Fibroblast of lung (primary cell): ENCODE measurements around the gene HNRNPF. TPM values are rescaled to one million over a fixed set of nuclear protein-coding genes. Genes with fewer than 3 reads are reported as not detected.

Source experiments
- DNase-seq, 2 donors: peaks; one replicate each; pipeline versions ENCODE4 v3.0.0 to v3.0.0-alpha.2; 2010; ENCODE audit warnings: low read depth in 2 of 2
- H2AFZ ChIP-seq: 2 replicates; pipeline ENCODE4 v1.5.1; 2012; ENCODE audit warnings: low read length, control low read depth, inconsistent platforms
- H3K27ac ChIP-seq: 2 replicates; pipeline ENCODE4 v1.5.1; 2011; ENCODE audit warnings: low read length, control low read depth; ENCODE audit not compliant: insufficient read depth
- H3K27me3 ChIP-seq: 2 replicates; pipeline ENCODE4 v1.5.1; 2011; ENCODE audit warnings: mild to moderate bottlenecking, low read length; ENCODE audit not compliant: control insufficient read depth, insufficient read depth
- H3K36me3 ChIP-seq: 2 replicates; pipeline ENCODE4 v1.5.1; 2011; ENCODE audit warnings: low read length; ENCODE audit not compliant: control insufficient read depth, insufficient read depth
- H3K4me1 ChIP-seq: 2 replicates; pipeline ENCODE4 v1.5.1; 2011; ENCODE audit warnings: low read length; ENCODE audit not compliant: control insufficient read depth, insufficient read depth; ENCODE audit errors: extremely low read depth
- H3K4me2 ChIP-seq: 2 replicates; pipeline ENCODE4 v1.5.1; 2011; ENCODE audit warnings: low read length, control low read depth; ENCODE audit not compliant: insufficient read depth; ENCODE audit errors: extremely low read depth
- H3K4me3 ChIP-seq, 4 experiments: fragments of 200-600 bp in 1 of 4; sonication (generic) in 1 of 4; replicated peaks in 1 of 4; 2 replicates each; pipeline ENCODE4 v1.5.1; 2011 to 2016; ENCODE audit warnings: low read length in 4 of 4, low read depth in 3 of 4, mild to moderate bottlenecking in 3 of 4, control low read depth in 2 of 4, inconsistent platforms in 1 of 4, mixed read lengths in 1 of 4; ENCODE audit not compliant: insufficient read depth in 1 of 4; ENCODE audit errors: control extremely low read depth in 1 of 4
- H3K79me2 ChIP-seq: 2 replicates; pipeline ENCODE4 v1.5.1; 2012; ENCODE audit warnings: mild to moderate bottlenecking, low read length, inconsistent platforms; ENCODE audit not compliant: control insufficient read depth, insufficient read depth
- H3K9ac ChIP-seq: 2 replicates; pipeline ENCODE4 v1.5.1; 2011; ENCODE audit warnings: mild to moderate bottlenecking, low read length, control low read depth; ENCODE audit not compliant: insufficient read depth
- H3K9me3 ChIP-seq: 2 replicates; pipeline ENCODE4 v1.5.1; 2012; ENCODE audit warnings: low read depth, low read length; ENCODE audit not compliant: control insufficient read depth, insufficient read depth
- H4K20me1 ChIP-seq: 2 replicates; pipeline ENCODE4 v1.5.1; 2011; ENCODE audit warnings: low read length; ENCODE audit not compliant: control insufficient read depth, insufficient read depth; ENCODE audit errors: extremely low read depth
- CTCF ChIP-seq, 2 donors: IDR thresholded peaks in 1 of 2; conservative IDR thresholded peaks in 1 of 2; 1 replicate in 1 of 2; 2 replicates in 1 of 2; pipeline ENCODE4 v1.5.1; 2011 to 2012; ENCODE audit warnings: low read length in 2 of 2, control low read depth in 1 of 2, inconsistent platforms in 1 of 2, low read depth in 1 of 2, mild to moderate bottlenecking in 1 of 2
- EZH2 ChIP-seq: IDR thresholded peaks from 2 replicates; pipeline ENCODE4 v1.5.1; 2012; ENCODE audit warnings: low read length, control low read depth, mild to moderate bottlenecking; ENCODE audit errors: missing control alignments
- polyA plus RNA-seq, 2 donors: library from polyadenylated mRNA; depleted of rRNA in 1 of 2; stranded (reverse) in 1 of 2; unstranded in 1 of 2; fragments of >200 nt; gene quantifications; 2 replicates each; pipeline ENCODE4 v1.2.1, GENCODE V29; 2011 to 2012; ENCODE audit warnings: missing spikeins in 1 of 2
- total RNA-seq: library from RNA; depleted of rRNA; stranded (reverse); fragments of >200 nt; gene quantifications from 2 replicates; pipeline ENCODE4 v1.2.1, GENCODE V29; 2014

Gene HNRNPF
- total and polyA plus RNA-seq, 2 donors (not counting 1 experiment from before 2014, with no cell fraction given), result 203 to 217 TPM

GRCh38 chr10:43403911-43404703 is 4.9 kb downstream of the HNRNPF start:
- Histone ChIP-seq H3K36me3 (peaks cover 4% of the 10 kb centered on the region), H3K9ac (no peak overlapping the region), H3K4me3 (peak overlapping the region in 1 of 4 experiments; percentile 32), H4K20me1 (peaks cover 5% of the 10 kb centered on the region), H3K27ac (no peak overlapping the region), H3K4me1 (peaks cover 10% of the 10 kb centered on the region), H3K27me3 (no peaks in the 10 kb centered on the region), H3K9me3 (no peaks in the 10 kb centered on the region), H3K4me2 (peak overlapping the region; percentile 52), H2AFZ (no peak overlapping the region), H3K79me2 (peaks cover 95% of the 10 kb centered on the region)
- no peak for TF ChIP-seq CTCF (conservative IDR thresholded peaks at IDR 0.05 in 1 of 2, IDR thresholded peaks at IDR 0.05 in 1 of 2; ENCODE audit: low read depth in 1 of 2, low read length in 2 of 2)
- no peak for DNase-seq

- H3K4me1 ChIP-seq, result peaks cover 16% of the 10 kb centered on the region
- no peak overlapping the region for H3K4me2 ChIP-seq
- no peak overlapping the region for H2AFZ ChIP-seq
- no peak overlapping the region for H3K27ac ChIP-seq
- no peak overlapping the region for H3K9ac ChIP-seq
- peaks cover 99% of the 10 kb centered on the region for H3K79me2 ChIP-seq
- peaks cover 5% of the 10 kb centered on the region for H4K20me1 ChIP-seq
- H3K9me3 ChIP-seq, result no peaks in the 10 kb centered on the region
- no peak overlapping the region for H3K4me3 ChIP-seq
- no peak for DNase-seq
- TF ChIP-seq EZH2 (no peak), CTCF (conservative IDR thresholded peaks at IDR 0.05 in 1 of 2, IDR thresholded peaks at IDR 0.05 in 1 of 2; ENCODE audit: low read depth in 1 of 2, low read length in 2 of 2) (no peak)
- peaks cover 5% of the 10 kb centered on the region for H3K36me3 ChIP-seq
- no peaks in the 10 kb centered on the region for H3K27me3 ChIP-seq
Measured at GRCh38 chr10:43402880-43403452, 6.0 kb downstream of the HNRNPF start.

- H4K20me1 ChIP-seq, result peaks cover 5% of the 10 kb centered on the region
- TF ChIP-seq CTCF (conservative IDR thresholded peaks at IDR 0.05 in 1 of 2, IDR thresholded peaks at IDR 0.05 in 1 of 2; ENCODE audit: low read depth in 1 of 2, low read length in 2 of 2) (no peak), EZH2 (no peak)
- H3K79me2 ChIP-seq, result peaks cover 99% of the 10 kb centered on the region
- H3K9me3 ChIP-seq, result no peaks in the 10 kb centered on the region
- peaks cover 5% of the 10 kb centered on the region for H3K36me3 ChIP-seq
- no peak overlapping the region for H2AFZ ChIP-seq
- no peak overlapping the region for H3K27ac ChIP-seq
- no peak overlapping the region for H3K9ac ChIP-seq
- peaks cover 16% of the 10 kb centered on the region for H3K4me1 ChIP-seq
- DNase-seq, result no peak
- no peaks in the 10 kb centered on the region for H3K27me3 ChIP-seq
- peak overlapping the region; percentile 7 for H3K4me2 ChIP-seq
- no peak overlapping the region for H3K4me3 ChIP-seq
Measured at GRCh38 chr10:43402176-43402575, 6.8 kb downstream of the HNRNPF start.
